Fibroblast of villous mesenchyme (primary cell): ENCODE data around the gene MVB12B. TPM values are rescaled to one million over a fixed set of nuclear protein-coding genes. Genes with fewer than 3 reads are reported as not detected.

Experiments
- DNase-seq: peaks from one replicate; pipeline ENCODE4 v3.0.0-alpha.2; 2010; ENCODE audit warnings: low read depth
- H3K4me3 ChIP-seq: 2 replicates; pipeline ENCODE4 v1.5.1; 2011; ENCODE audit warnings: low read depth, mild to moderate bottlenecking, low read length
- total RNA-seq: library from RNA; depleted of rRNA; stranded (reverse); fragments of >200 nt; gene quantifications from 2 replicates; pipeline ENCODE4 v1.2.3, GENCODE V29; 2012
- TF ChIP-seq, protein P1 (sequence below): IDR thresholded peaks from 2 replicates; pipeline ENCODE4 v1.5.1; 2012; ENCODE audit warnings: low read depth, mild to moderate bottlenecking, low read length; ENCODE audit not compliant: insufficient read depth

The MVB12B gene
- total RNA-seq, 1 donor = 3.5 TPM

DNA sequence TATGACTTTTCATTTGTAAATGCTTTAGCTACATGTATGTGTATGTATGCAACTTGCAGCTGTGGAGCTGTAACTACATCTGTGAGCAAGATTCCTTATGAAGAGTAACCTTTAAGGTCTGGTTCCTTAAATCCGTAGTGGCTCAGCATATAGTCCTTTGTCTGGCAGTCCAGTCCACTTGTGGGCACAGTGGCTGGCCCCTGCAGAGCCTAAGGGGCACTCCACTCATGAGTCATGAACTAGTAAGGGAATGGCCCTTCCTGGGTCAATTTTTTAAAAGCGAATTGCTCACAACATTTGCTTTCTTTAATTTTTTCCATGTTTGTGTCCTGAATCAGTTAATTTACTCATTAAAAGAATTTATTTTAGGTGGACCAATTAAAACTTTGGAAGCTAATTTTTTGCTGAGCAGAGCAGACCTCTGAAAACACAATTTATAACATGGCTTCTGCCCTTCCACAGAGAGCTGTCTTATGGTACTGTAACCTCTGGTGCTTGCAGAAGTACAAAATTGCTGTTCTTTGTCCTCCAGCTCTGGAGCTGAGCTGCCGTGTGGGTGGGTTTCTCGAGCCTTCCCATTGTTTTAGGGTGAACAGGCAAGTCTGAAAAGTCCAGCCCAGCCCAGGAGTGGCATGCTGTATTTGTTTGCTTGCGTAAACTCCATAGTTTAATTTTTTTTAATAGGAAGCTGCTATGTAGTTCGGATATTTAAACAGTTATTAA is 110.1 kb downstream of the MVB12B start:
- no peak overlapping the region for H3K4me3 ChIP-seq
- no peak for DNase-seq
- TF ChIP-seq, protein P1, sequence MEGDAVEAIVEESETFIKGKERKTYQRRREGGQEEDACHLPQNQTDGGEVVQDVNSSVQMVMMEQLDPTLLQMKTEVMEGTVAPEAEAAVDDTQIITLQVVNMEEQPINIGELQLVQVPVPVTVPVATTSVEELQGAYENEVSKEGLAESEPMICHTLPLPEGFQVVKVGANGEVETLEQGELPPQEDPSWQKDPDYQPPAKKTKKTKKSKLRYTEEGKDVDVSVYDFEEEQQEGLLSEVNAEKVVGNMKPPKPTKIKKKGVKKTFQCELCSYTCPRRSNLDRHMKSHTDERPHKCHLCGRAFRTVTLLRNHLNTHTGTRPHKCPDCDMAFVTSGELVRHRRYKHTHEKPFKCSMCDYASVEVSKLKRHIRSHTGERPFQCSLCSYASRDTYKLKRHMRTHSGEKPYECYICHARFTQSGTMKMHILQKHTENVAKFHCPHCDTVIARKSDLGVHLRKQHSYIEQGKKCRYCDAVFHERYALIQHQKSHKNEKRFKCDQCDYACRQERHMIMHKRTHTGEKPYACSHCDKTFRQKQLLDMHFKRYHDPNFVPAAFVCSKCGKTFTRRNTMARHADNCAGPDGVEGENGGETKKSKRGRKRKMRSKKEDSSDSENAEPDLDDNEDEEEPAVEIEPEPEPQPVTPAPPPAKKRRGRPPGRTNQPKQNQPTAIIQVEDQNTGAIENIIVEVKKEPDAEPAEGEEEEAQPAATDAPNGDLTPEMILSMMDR = no peak

DNA sequence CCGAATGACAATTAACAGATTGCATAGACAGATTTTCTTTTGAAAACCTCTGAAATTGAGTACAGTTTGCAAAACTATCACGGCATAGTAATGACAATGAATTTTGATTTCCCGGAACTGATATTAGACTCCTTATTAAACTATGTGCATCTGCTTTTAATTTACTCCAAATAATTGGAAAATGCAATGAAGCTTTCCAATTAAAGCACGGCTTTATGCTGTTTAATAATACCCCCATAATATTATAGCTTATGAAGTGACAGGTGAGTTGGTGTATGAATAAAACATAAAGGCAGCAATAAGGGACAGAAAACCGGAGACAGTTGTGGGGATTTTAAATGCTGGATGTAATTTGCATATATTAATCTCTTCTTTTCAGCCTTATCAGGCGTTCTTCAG is 110.6 kb downstream of the MVB12B start:
- TF ChIP-seq, protein P1 = no peak
- H3K4me3 ChIP-seq = no peak overlapping the region
- DNase-seq = no peak

DNA sequence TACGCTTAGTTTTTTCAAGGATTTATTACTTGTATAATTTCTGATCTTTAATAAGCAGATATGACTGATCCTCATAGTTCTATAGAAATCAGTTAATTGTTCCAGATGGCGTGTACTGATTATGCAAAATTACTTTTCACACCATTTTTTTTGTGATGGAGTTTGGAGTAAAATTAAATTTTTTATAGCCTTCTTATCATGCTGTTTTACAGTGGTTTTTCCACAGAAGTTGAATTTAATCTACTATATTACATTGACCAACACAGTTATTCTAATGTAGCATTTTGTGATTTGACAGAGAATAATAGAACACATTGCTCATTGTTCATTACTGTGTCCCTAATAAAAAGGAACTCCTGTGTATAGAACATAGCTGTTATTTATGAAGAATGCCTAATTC is 111.1 kb downstream of the MVB12B start:
- TF ChIP-seq, protein P1 = no peak
- no peak overlapping the region for H3K4me3 ChIP-seq
- DNase-seq = no peak

DNA sequence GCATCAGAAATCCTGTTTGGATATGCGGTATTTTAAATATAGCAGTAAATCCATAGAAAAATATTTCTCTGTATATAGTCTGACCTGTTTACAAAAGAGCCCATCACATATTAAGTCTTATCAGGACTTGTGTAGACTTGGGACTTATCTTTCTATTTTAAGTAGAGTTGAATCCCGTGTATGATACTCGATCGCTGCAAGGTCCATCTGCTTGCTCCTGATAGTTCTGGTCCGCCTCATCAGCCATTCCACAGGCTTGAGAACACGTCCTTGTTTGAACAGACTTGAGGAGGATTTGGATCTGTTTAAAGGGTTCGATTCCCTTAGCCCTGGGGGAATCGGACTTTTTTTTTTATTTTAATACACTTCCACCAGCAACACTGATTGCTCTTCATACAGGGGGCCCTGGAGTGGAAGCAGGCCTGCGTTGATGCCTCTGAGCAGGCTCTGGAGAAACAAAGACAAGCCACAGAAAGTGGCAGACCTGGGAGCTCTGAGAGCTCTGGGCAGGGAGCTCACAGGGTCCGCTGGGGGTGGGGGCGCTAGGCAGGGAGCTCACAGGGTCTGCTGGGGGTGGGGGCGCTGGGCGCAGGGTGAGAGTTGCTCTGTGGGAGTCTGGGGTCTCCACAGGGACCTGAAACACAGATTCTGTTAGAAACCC is 112.2 kb downstream of the MVB12B start:
- TF ChIP-seq, protein P1 = no peak
- H3K4me3 ChIP-seq = no peak overlapping the region
- DNase-seq = no peak

DNA sequence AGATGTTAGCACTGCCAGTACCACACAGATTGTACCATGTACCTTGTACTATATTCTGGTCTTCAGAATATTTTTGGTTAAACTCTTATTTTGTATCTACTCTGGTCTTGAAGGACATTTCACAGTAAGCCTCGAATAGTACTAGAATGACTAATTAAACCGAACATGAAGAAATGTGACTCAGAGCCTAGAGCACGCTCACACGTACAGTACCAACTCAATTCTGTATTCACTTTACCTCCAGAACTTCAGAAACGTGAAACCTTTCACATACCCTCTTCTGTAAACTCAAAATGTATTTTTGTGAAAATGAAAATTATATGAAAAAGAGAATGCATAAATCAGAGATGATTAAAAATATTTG is 112.8 kb downstream of the MVB12B start:
- peak; percentile 12 for DNase-seq
- no peak overlapping the region for H3K4me3 ChIP-seq
- TF ChIP-seq, protein P1 = no peak

DNA sequence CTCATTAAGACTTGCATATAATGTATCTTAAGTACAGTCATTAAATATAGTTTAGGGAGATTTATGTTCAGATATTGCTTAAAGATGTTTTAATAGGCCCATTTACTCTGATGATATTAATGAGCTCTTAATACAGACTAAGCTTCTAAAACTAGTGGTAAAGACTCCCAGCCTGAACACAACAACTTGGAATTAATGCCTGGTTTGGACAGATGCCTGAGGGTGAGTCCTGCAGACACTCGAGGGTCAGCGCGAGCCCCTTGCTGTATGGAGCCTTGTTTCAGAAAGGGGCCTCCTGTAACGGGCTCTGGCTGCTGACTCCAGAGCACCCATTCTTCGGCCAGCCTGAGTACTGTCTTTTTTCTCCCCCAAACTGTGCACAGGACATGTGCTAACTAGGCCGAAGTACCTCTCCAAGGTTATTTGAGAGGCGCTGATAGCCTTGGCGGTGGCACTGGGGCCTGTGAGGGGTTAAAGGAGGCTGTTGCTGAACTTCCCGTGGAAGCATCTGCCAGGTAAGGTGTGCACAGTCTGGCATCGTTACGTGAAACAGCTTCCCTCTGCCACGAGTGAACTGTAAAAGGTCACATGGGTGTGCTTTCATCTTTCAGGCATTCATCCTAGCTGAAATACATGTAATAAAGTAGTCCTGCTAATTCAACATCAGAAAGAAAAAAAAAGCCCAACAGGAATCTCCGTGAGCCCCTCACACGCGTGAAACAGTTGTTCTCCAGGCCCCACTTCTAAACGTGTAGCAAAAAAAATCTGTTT is 113.4 kb downstream of the MVB12B start:
- TF ChIP-seq, protein P1 = no peak
- H3K4me3 ChIP-seq = no peak overlapping the region
- no peak for DNase-seq
